Aorta (tissue), 5 donors: ENCODE data around the gene PDCD6IP. TPM values are rescaled to one million over a fixed set of nuclear protein-coding genes. Genes with fewer than 3 reads are reported as not detected.
"Not testable (repeated sequence)": the region's sequence is repeated elsewhere in the genome, so short reads cannot be mapped to it uniquely, and the experiment has no call there.

ENCODE experiments used
- ATAC-seq: fragments of 200-7000 bp; cut with Tn5 transposase; one replicate; pipeline ENCODE4 v1.9.1; 2022; ENCODE audit warnings: moderate library complexity; ENCODE audit not compliant: low FRiP score
- DNase-seq, 2 donors: peaks; one replicate each; pipeline ENCODE4 v3.0.0-alpha.2; 2020
- H3K27ac ChIP-seq, 2 donors: one replicate each; pipeline ENCODE4 v1.5.1; 2013; ENCODE audit warnings: low read length in 2 of 2, mild to moderate bottlenecking in 2 of 2, moderate library complexity in 2 of 2, control low read depth in 1 of 2, inconsistent platforms in 1 of 2, low read depth in 1 of 2
- H3K27me3 ChIP-seq, 2 donors: one replicate each; pipeline ENCODE4 v1.6.1; 2013; ENCODE audit warnings: control low read depth in 1 of 2, low read length in 1 of 2, mild to moderate bottlenecking in 1 of 2, moderate library complexity in 1 of 2; ENCODE audit not compliant: insufficient read depth in 2 of 2, control insufficient read depth in 1 of 2
- H3K36me3 ChIP-seq, 2 donors: one replicate each; pipeline ENCODE4 v1.6.1; 2013; ENCODE audit warnings: control low read depth in 1 of 2, low read length in 1 of 2, mild to moderate bottlenecking in 1 of 2; ENCODE audit not compliant: insufficient read depth in 2 of 2, control insufficient read depth in 1 of 2
- H3K4me1 ChIP-seq, 2 donors: one replicate each; pipeline ENCODE4 v1.6.1; 2013; ENCODE audit warnings: low read length in 2 of 2, control low read depth in 1 of 2, mild to moderate bottlenecking in 1 of 2, moderate library complexity in 1 of 2; ENCODE audit not compliant: insufficient read depth in 2 of 2, control insufficient read depth in 1 of 2
- H3K4me3 ChIP-seq, 2 donors: one replicate each; pipeline ENCODE4 v1.5.1; 2013; ENCODE audit warnings: low read length in 2 of 2, control low read depth in 1 of 2, mild to moderate bottlenecking in 1 of 2
- H3K9me3 ChIP-seq: one replicate; pipeline ENCODE4 v1.6.1; 2013; ENCODE audit warnings: mild to moderate bottlenecking, low read length; ENCODE audit not compliant: control insufficient read depth
- WGBS, 2 donors: extraction: QIAGEN DNeasy Blood & Tissue Kit; methylation state at CpG; one replicate each; pipeline ENCODE4 v1.1.7; 2013; 5-methylcytosine and 5-hydroxymethylcytosine counted together
- intact Hi-C, 2 donors: fragments of 100-400 bp; cut with DNase I; formaldehyde crosslinking; loops; one replicate each; pipeline versions ENCODE4 v1.14.2 to v1.15.0; 2022
- long read RNA-seq, 2 donors: library from polyadenylated mRNA; unstranded; transcript quantifications; one replicate each; pipeline ENCODE4 v2.0.0, GENCODE V29; 2020 to 2021
- polyA plus RNA-seq, 2 donors: library from polyadenylated mRNA; stranded (reverse); fragments of 200-250 nt; gene quantifications; one replicate each; pipeline ENCODE4 v1.2.3, GENCODE V29; 2013
- total RNA-seq, 2 donors: library from RNA; stranded (reverse); fragmentation: NEBNext Ultra II Directional; extraction: Animal tissue kit (Norgen Biotek cat#: 25700); gene quantifications; one replicate each; pipeline ENCODE4 v1.2.1, GENCODE V29; 2021
- donor health status: healthy with polysubstance abuse.
- donor health status: Bipolar disorder and iron deficiency.
- donor health status: DM: no; HTN: no; CAD: no.
- donor health status: DM: no; HTN: no; CAD: no.
- donor health status: DM: yes; HTN: yes; CAD: no.

The PDCD6IP gene
- total RNA-seq (100 to 1,000 TPM; 232 to 245 TPM), polyA plus RNA-seq (10 to 100 TPM; 41.7 to 54.0 TPM)
- long read RNA-seq, donor 1, full-length matches to known transcripts = 27 of 100 reads
- long read RNA-seq, donor 1, partial matches to known transcripts = 31 of 100 reads
- long read RNA-seq, donor 1, other reads (novel, unspliced or antisense) = 42 of 100 reads
- long read RNA-seq, donor 2, full-length matches to known transcripts = 18 of 69 reads
- long read RNA-seq, donor 2, partial matches to known transcripts = 37 of 69 reads
- long read RNA-seq, donor 2, other reads (novel, unspliced or antisense) = 14 of 69 reads

GRCh38 chr3:33798418-33799201 is at the start of gene PDCD6IP:
Gene PDCD6IP (plus strand): TSS chr3:33798630. CDS start chr3:33798729, 99 bp downstream.
- WGBS, 2 donors = 0% methylated on average over 59 to 69 of the region's 69 CpGs
- ATAC-seq (peak; percentile 97), DNase-seq (peak; percentile 95 to 97)
- peak within 1 kb of the TSS; percentile 73 to 87 for H3K4me3 ChIP-seq
- peaks cover 2 to 6% of the 10 kb centered on the region in 2 donors for H3K4me1 ChIP-seq
- intact Hi-C loops = no loop called here
- H3K9me3 ChIP-seq = no peaks in the 10 kb centered on the region
- peak within 1 kb of the TSS; percentile 32 to 79 for H3K27ac ChIP-seq
- H3K27me3 ChIP-seq = no peaks in the 10 kb centered on the region
- H3K36me3 ChIP-seq = no peaks in the 10 kb centered on the region

DNA sequence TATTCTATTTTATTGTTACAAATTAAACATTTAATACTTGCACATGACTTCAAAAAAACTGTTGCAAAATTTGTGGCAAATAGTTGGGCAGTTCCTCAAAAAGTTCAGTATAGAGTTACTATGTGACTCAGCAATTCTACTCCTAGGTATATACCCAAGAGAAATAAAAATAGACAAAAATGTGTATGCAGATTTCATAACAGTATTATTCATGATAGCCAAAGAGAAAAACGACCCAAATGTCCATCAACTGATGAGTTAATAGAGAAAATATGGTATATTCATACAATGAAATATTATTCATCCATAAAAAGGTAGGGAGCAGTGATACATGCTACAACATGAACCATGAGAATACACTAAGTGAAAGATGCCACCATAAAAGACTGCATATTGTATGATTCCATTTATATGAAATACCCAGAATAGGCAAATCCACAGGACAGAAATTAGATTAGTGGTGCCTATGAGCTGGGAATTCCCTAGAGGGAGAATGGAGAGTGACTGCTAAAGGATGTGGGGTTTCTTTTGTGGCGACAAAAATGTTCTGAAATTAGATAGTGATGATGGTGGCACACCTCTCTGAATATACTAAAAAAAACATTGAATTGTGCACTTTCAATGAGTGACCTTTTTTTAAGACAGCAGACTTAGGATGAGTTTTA is 48.8 kb upstream of the PDCD6IP start:
- no peak overlapping the region for H3K27ac ChIP-seq

GRCh38 chr3:33750211-33750548 is 48.2 kb upstream of the PDCD6IP start:
- no peak for ATAC-seq
- WGBS, 2 donors = 91 to 92% methylated on average over 3 of the region's 3 CpGs
- no peak for DNase-seq

More for the DNA sequence above, 48.8 kb upstream of the PDCD6IP start:
- Histone ChIP-seq H3K4me3 (no peak overlapping the region), H3K36me3 (no peaks in the 10 kb centered on the region), H3K9me3 (no peaks in the 10 kb centered on the region), H3K4me1 (peaks cover 0 to 2% of the 10 kb centered on the region in 2 donors), H3K27me3 (no peaks in the 10 kb centered on the region)
- ATAC-seq (no peak), DNase-seq (no peak)
- WGBS, 2 donors = 26 to 36% methylated on average over 2 of the region's 2 CpGs
- intact Hi-C loops = no loop called here

GRCh38 chr3:33751336-33751735 is 47.1 kb upstream of the PDCD6IP start:
- no peaks in the 10 kb centered on the region for H3K36me3 ChIP-seq
- 50 to 57% methylated on average over 2 of the region's 2 CpGs for WGBS, 2 donors
- no peak overlapping the region for H3K27ac ChIP-seq
- peaks cover 0 to 2% of the 10 kb centered on the region in 2 donors for H3K4me1 ChIP-seq
- H3K27me3 ChIP-seq = no peaks in the 10 kb centered on the region
- H3K9me3 ChIP-seq = no peaks in the 10 kb centered on the region
- no peak overlapping the region for H3K4me3 ChIP-seq
- intact Hi-C loops = no loop called here
- no peak for DNase-seq
- ATAC-seq = no peak

More at GRCh38 chr3:33750211-33750548, 48.2 kb upstream of the PDCD6IP start:
- no peaks in the 10 kb centered on the region for H3K9me3 ChIP-seq
- no peak overlapping the region for H3K4me3 ChIP-seq
- no peaks in the 10 kb centered on the region for H3K27me3 ChIP-seq
- H3K36me3 ChIP-seq = no peaks in the 10 kb centered on the region
- peaks cover 0 to 2% of the 10 kb centered on the region in 2 donors for H3K4me1 ChIP-seq
- intact Hi-C loops = no loop called here
- H3K27ac ChIP-seq = no peak overlapping the region

- H3K9me3 ChIP-seq, H3K36me3 ChIP-seq, intact Hi-C loops, ATAC-seq, H3K4me1 ChIP-seq, H3K27me3 ChIP-seq, DNase-seq, H3K4me3 ChIP-seq, H3K27ac ChIP-seq: not testable (repeated sequence)
- WGBS, 2 donors = 87 to 97% methylated on average over 1 of the region's 1 CpG
Measured at GRCh38 chr3:33754391-33754790, 44.0 kb upstream of the PDCD6IP start.

GRCh38 chr3:33758281-33758680 is 40.1 kb upstream of the PDCD6IP start:
- Histone ChIP-seq H3K27me3 (no peaks in the 10 kb centered on the region), H3K9me3 (no peaks in the 10 kb centered on the region), H3K36me3 (no peaks in the 10 kb centered on the region), H3K4me3 (no peak overlapping the region), H3K4me1 (no peaks in the 10 kb centered on the region), H3K27ac (no peak overlapping the region)
- DNase-seq (no peak), ATAC-seq (no peak)
- intact Hi-C loops = no loop called here

- ATAC-seq (no peak), DNase-seq (no peak)
- H3K27ac ChIP-seq = no peak overlapping the region
- H3K36me3 ChIP-seq = no peaks in the 10 kb centered on the region
- 60 to 73% methylated on average over 2 of the region's 2 CpGs for WGBS, 2 donors
- H3K9me3 ChIP-seq = no peaks in the 10 kb centered on the region
- no peak overlapping the region for H3K4me3 ChIP-seq
- intact Hi-C loops = no loop called here
- H3K4me1 ChIP-seq = no peaks in the 10 kb centered on the region
- H3K27me3 ChIP-seq = no peaks in the 10 kb centered on the region
Measured at GRCh38 chr3:33758864-33759263, 39.6 kb upstream of the PDCD6IP start.

GRCh38 chr3:33768578-33769330 is 29.7 kb upstream of the PDCD6IP start:
- H3K27me3 ChIP-seq = no peaks in the 10 kb centered on the region
- no peaks in the 10 kb centered on the region for H3K4me1 ChIP-seq
- intact Hi-C loops = no loop called here
- DNase-seq (no peak), ATAC-seq (no peak)
- H3K9me3 ChIP-seq = no peaks in the 10 kb centered on the region
- no peaks in the 10 kb centered on the region for H3K36me3 ChIP-seq
- 66 to 71% methylated on average over 8 to 9 of the region's 9 CpGs for WGBS, 2 donors
- no peak overlapping the region for H3K27ac ChIP-seq
- no peak overlapping the region for H3K4me3 ChIP-seq
